Measurements from ENCODE around the gene GPR26.

DNA sequence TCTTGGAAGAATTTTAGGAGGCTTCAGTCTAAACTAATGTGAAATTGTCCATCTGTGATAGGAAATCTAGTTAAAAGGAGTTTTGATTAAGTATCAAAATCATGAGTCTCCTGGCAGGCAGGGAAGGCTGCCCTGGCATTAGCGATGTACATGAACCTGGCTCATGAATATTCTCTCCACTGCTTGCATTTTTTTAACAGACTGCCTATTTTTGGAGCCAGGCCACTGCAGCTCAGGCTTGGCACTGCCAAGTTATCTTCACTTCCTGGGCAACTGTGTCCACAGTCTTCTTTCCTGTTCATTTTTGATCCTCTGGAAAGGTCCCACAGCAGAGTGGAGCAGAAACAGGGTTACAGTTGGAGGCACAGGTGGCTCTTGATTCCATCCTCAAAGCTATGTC, 7.0 kb downstream of the GPR26 start:
- TF ChIP-seq POLR2A (IDR thresholded peaks at IDR 0.05; ENCODE audit: low read depth, low read length) = no peak
- no peak for TF ChIP-seq POLR2AphosphoS5 (IDR thresholded peaks at IDR 0.05; ENCODE audit: low read depth, low read length)
- TF ChIP-seq PAX5 (IDR thresholded peaks at IDR 0.05; ENCODE audit: insufficient read depth, low read length, severe bottlenecking) = no peak
- TF ChIP-seq POU2F2 (IDR thresholded peaks at IDR 0.05; ENCODE audit: low read depth, low read length) = no peak

Data from GM12891 (cell line).